Ecto neural progenitor cell (in vitro differentiated cells): ENCODE results near the gene MED12.

Source experiments
- DNase-seq: peaks from one replicate; pipeline ENCODE4 v3.0.0-alpha.2; 2018; ENCODE audit warnings: low spot score

Gene MED12

GRCh38 chrX:71118032-71118984 lies at the start of gene MED12:
TSS of gene MED12 (plus strand) at chrX:71118596. CDS start at chrX:71118755, 159 bp downstream.
- peak; percentile 88 for DNase-seq

DNA sequence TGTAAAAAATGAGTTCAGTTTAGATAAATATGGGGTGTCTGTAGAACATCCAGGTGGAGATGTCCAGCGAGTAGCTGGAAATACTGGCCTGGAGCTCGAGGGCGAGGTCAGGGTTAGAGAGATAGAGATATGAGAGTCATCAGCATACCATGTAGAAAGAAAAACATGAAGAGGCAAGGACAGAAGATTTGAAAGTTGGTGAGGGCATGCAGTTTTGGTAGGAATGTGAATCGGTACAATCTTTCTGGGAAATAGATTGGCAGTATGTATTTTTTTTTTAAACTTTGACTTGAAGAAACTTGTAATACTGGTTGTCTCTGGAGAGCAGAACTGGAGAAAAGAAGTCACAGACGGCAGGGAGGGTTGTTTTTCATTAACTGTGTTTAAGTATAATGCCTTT lies 47.9 kb upstream of the MED12 start:
- DNase-seq: no peak

DNA sequence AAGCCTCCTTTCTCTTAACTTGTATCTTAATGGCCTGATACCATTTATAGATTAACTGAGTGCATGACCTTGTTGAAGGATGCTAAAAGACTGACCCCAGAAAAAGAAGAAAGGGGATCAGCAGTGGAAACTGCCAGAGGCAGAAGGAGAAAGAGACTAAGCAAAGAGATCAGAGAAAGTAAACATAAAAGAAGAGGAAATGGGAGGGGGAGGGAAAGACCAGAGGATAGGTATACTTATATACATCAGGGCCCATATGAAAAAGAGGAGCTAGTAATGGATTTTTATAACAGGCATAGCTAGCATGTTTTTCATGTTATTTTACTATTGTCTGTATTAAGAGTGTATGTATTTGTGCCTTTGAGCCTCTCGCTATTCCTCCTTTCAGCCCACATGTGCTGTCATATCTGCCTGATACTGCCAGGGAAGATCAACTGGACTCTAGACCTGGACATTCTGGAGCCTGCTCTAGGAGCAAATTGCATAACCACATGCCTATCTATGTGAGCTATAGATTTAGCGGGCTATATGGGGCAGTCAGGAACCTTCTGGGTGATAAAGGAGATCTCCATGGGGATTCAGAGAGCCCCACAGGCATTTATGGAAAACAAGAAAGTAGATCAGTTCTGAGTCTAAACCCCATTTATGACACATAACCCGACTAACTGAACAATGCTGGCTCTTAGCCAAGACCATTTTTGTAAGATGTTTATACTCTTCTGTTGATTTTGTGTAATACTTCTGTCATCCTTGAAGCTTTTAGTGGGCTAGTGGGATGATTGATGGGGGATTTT lies 36.9 kb upstream of the MED12 start:
- no peak for DNase-seq

DNA sequence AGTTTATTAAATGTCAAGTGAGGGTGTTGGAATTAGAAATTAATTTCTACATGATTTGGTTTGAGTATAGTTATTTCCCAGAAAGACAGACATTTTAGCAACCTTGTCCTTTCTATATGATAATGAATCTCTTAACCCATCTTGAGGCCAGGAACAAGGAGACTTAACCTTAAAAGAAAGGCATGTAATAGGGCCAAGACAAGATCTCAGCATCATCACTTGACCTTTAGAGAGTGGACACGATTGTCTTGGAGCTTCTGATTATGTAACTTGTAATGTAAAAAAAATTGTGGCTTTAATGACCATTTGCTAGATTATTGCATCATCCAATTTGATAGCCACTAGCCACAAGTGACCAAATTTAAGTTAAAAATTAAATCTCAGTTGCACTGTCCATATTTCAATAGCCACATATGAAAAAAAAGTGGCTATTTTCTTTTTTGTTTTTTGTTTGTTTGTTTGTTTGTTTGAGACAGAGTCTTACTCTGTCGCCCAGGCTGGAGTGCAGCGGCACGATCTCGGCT lies 36.2 kb upstream of the MED12 start:
- no peak for DNase-seq

DNA sequence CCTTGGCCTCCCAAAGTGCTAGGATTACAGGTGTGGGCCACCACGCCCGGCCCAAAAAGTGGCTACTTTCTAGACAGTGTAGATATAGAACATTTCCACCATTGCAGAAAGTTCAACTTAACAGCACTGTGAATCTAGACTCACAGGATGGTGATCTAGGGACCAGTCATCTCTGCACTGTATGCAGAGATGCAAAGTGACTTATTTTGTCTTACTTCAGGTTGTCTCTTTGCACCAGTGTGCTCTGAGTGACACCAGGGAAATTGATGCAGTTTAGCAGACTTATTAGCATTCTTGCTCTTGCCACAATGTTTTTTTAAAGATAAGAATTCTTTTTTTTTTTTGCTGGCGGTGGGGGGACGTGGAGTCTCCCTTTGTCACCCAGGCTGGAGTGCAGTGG lies 35.6 kb upstream of the MED12 start:
- DNase-seq: no peak

DNA sequence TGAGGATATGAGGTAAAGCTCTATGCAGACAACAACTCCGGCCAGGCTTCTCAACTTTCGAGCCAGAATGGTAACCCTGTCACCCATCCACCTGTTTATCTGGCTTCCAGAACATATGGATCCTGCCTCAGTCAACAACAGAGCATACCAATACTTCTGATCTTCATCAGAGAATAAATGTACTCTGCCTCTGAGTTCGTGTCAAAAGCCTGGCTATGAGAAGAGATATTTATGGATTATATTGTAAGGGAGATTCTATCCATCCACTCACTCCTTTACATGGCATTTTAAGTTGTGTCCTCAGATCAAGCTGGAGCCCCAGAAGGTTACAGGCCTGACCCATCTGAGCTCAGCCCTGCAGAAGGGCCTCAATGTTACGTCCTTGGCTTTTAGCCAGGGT lies 32.5 kb upstream of the MED12 start:
- DNase-seq: no peak

- DNase-seq: no peak
These were observed 27.1 kb upstream of the MED12 start for GRCh38 chrX:71091263-71091662.

DNA sequence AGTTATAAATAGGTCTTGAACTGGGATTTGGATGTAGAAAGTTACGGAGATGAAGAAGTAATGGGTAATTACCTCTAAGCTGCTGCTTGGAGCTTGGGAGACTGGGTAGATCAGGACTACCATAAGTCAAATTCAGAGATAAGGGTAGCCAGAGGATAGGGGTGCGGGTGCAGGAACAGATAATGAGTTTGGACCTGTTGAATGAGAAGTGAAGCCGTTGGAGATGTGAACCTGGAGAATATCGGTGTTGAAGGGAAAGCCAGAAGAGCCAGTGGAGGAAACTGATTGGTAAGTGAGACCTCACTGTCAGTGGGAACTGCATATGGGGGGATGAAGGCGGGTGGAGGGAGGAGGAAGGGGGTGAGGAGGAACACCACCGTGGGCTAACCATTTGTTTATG lies 23.4 kb upstream of the MED12 start:
- DNase-seq: no peak

GRCh38 chrX:71095555-71095980 lies 22.8 kb upstream of the MED12 start, which contains the start of gene FOXO4:
TSS of gene FOXO4 (plus strand) at chrX:71095851. CDS start at chrX:71096529, 678 bp downstream.
- DNase-seq: peak; percentile 89

DNA sequence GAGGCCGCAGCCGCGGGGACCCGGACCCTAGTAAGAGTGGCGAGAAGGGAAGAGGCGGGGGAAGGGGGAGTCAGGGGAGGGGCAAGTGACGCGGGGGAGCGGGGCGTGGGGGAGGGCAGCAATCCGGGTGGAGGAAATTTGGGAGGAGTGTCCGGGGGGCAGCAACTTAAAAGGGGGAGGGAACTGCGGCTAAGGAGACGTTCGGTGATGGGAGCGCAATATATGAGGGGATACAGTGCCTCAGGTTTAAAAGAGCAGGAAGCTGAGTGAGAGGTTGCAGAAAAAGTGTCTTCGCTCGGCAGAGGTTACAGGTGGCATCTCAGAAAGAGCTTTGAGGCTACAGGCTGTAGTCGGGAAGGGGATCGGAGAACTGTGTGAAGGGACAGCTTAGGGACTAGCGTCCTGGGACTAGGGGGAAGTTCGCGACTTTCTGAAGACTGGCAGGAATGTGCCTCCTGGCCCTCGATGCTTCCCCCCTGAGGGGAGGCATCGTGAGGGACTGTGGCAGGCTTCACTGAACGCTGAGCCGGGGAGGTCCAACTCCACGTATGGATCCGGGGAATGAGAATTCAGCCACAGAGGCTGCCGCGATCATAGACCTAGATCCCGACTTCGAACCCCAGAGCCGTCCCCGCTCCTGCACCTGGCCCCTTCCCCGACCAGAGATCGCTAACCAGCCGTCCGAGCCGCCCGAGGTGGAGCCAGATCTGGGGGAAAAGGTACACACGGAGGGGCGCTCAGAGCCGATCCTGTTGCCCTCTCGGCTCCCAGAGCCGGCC lies 22.2 kb upstream of the MED12 start:
- peak; percentile 51 for DNase-seq

DNA sequence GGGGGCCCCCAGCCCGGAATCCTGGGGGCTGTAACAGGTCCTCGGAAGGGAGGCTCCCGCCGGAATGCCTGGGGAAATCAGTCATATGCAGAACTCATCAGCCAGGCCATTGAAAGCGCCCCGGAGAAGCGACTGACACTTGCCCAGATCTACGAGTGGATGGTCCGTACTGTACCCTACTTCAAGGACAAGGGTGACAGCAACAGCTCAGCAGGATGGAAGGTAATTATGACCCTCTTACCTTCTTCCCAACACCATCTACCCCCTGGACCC lies 21.7 kb upstream of the MED12 start:
- no peak for DNase-seq

DNA sequence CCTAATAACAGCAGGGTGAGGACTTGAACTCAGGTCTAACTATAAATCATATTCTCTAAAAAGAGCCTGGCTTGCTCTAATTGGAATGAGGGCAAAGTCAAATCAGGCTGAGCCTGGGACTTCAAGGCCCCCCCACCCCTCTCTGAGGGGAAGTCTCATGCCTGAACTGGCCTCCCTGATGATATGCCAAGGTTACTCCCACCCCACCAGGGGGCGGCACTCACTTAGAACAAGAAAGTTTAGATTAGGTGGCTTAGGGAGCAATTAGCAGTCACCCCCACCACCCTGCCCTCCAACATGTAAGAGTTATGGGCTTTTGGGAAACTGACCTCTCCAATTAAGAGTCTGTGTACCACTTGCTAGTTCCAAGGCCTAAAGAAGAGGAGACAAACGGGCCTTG lies 20.1 kb upstream of the MED12 start:
- DNase-seq: no peak

GRCh38 chrX:71098951-71099506 lies 19.4 kb upstream of the MED12 start:
- DNase-seq: no peak

GRCh38 chrX:71099736-71100135 lies 18.7 kb upstream of the MED12 start:
- DNase-seq: no peak

GRCh38 chrX:71100581-71101505 lies 17.6 kb upstream of the MED12 start:
- DNase-seq: no peak

- no peak for DNase-seq
These were observed 16.1 kb upstream of the MED12 start for GRCh38 chrX:71102292-71102691.

- peak; percentile 55 for DNase-seq
These were observed 15.0 kb upstream of the MED12 start for GRCh38 chrX:71103110-71103983.

- no peak for DNase-seq
These were observed 12.8 kb upstream of the MED12 start for GRCh38 chrX:71105628-71106027.

DNA sequence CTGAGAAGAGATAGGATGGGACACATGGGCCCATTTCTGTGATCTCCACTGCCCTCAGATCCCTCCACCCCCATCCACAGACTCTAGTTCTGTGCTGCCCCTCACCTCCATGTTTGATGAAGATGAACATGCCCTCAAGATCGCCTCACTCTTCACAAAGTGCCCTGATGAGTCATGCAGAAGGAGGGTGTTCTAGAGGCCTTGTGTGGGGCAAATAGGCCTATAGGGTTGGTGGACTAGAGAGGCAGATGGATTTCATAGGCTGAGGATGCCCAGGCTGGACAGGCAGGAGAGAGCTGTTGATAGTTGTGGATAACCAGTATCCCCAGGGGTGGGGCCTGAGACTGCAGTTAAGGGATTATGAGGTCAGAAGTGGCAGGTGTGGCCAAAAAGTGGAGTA lies 12.0 kb upstream of the MED12 start, which contains the start of gene CXorf65:
Gene CXorf65 (minus strand): TSS at position 314 of the 400 bp plus-strand sequence. CDS start 184 bp downstream, at position 130.
- DNase-seq: no peak

- no peak for DNase-seq
These were observed 11.2 kb upstream of the MED12 start for GRCh38 chrX:71107245-71107644.
